ENCODE data around the gene GGCX.

The GGCX gene

GRCh38 chr2:85516653-85517389 is 44.5 kb downstream of the GGCX start:
- no peaks in the 10 kb centered on the region for H3K36me3 ChIP-seq
- TF ChIP-seq, protein P1, sequence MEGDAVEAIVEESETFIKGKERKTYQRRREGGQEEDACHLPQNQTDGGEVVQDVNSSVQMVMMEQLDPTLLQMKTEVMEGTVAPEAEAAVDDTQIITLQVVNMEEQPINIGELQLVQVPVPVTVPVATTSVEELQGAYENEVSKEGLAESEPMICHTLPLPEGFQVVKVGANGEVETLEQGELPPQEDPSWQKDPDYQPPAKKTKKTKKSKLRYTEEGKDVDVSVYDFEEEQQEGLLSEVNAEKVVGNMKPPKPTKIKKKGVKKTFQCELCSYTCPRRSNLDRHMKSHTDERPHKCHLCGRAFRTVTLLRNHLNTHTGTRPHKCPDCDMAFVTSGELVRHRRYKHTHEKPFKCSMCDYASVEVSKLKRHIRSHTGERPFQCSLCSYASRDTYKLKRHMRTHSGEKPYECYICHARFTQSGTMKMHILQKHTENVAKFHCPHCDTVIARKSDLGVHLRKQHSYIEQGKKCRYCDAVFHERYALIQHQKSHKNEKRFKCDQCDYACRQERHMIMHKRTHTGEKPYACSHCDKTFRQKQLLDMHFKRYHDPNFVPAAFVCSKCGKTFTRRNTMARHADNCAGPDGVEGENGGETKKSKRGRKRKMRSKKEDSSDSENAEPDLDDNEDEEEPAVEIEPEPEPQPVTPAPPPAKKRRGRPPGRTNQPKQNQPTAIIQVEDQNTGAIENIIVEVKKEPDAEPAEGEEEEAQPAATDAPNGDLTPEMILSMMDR (IDR thresholded peaks at IDR 0.05; ENCODE audit: low read depth, low read length), result no peak
- no peaks in the 10 kb centered on the region for H3K9me3 ChIP-seq
- H3K4me1 ChIP-seq, result no peaks in the 10 kb centered on the region
- H3K27me3 ChIP-seq, result no peaks in the 10 kb centered on the region
- no peak for DNase-seq
- no peak overlapping the region for H3K4me3 ChIP-seq (ENCODE audit: low read depth, low read length)

- no peaks in the 10 kb centered on the region for H3K9me3 ChIP-seq
- no peak for DNase-seq
- TF ChIP-seq, protein P1 (IDR thresholded peaks at IDR 0.05; ENCODE audit: low read depth, low read length), result no peak
- no peak overlapping the region for H3K4me3 ChIP-seq (ENCODE audit: low read depth, low read length)
- no peaks in the 10 kb centered on the region for H3K27me3 ChIP-seq
- no peaks in the 10 kb centered on the region for H3K36me3 ChIP-seq
- H3K4me1 ChIP-seq, result no peaks in the 10 kb centered on the region
Observed at GRCh38 chr2:85514323-85514722, 47.0 kb downstream of the GGCX start.

- Histone ChIP-seq H3K36me3 (no peaks in the 10 kb centered on the region), H3K4me3 (ENCODE audit: low read depth, low read length) (no peak overlapping the region), H3K27me3 (no peaks in the 10 kb centered on the region), H3K9me3 (no peaks in the 10 kb centered on the region), H3K4me1 (no peaks in the 10 kb centered on the region)
- DNase-seq, result no peak
- TF ChIP-seq, protein P1 (IDR thresholded peaks at IDR 0.05; ENCODE audit: low read depth, low read length), result no peak
Observed at GRCh38 chr2:85511008-85511811, 50.1 kb downstream of the GGCX start.

DNA sequence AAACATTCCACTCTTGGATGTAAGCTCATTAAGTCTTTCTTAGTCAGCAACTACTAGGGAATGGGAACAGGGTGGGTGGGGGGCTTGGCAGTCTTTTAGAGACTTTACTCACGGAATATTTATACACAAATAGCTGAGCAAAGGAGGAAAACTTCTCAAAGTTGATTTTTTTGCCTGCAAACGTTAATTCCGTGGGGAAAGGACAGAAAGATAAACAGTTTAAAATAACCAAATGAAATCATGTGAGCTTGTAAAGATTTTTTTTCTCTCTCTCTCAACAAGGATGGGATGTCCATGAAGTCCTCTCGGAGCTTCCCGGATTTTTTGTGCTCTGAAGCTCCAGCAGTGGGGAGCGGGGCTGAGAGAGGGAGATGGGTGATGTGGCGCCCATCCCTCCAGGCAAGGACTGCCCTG is 54.5 kb downstream of the GGCX start:
- H3K9me3 ChIP-seq, result no peaks in the 10 kb centered on the region
- TF ChIP-seq, protein P1 (IDR thresholded peaks at IDR 0.05; ENCODE audit: low read depth, low read length), result no peak
- H3K4me1 ChIP-seq, result peaks cover 28% of the 10 kb centered on the region
- no peaks in the 10 kb centered on the region for H3K27me3 ChIP-seq
- H3K36me3 ChIP-seq, result no peaks in the 10 kb centered on the region
- no peak for DNase-seq
- H3K4me3 ChIP-seq (ENCODE audit: low read depth, low read length), result no peak overlapping the region

DNA sequence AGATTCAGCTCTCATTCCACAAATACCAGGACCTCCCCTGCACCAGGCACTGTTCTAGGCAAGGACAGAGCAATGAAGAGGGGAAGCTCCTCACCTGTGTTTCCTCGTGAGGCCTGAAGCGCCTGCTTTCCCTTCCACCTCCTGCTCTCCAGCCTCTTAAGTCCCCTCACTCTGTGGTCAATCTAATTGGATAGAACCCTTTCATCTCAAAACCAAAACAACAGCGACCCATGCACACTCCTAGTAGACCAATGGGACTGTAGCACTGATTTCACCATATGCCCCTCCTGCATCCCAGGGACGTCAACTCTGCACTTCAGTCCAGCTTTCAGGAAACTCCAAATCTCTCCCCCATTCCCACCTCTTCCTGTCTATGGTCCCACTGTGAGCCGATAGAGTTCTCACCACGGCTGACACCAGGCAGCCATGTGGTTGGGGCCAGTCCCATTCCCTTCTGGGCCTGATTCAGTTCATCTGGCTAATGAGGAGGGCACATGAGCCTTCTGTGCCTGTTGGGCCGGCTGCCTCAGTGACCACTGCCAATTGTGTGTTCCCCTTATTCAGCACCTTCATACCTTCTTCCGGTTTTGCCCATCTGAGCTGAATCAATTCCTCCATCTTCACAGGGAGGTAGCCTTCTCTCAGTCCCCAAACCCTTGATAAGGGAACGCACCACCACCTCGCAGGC is 55.6 kb downstream of the GGCX start:
- Histone ChIP-seq H3K4me3 (ENCODE audit: low read depth, low read length) (no peak overlapping the region), H3K9me3 (no peaks in the 10 kb centered on the region), H3K4me1 (peaks cover 28% of the 10 kb centered on the region), H3K27me3 (no peaks in the 10 kb centered on the region), H3K36me3 (no peaks in the 10 kb centered on the region)
- DNase-seq, result no peak
- TF ChIP-seq, protein P1 (IDR thresholded peaks at IDR 0.05; ENCODE audit: low read depth, low read length), result no peak

All from BE2C (cell line).